Neural progenitor cell (in vitro differentiated cells): Measurements from ENCODE around the gene MYO10. TPM values are rescaled to one million over a fixed set of nuclear protein-coding genes. Genes with fewer than 3 reads are reported as not detected.

ENCODE experiments used
- DNase-seq: peaks from one replicate; pipeline ENCODE4 v3.0.0-alpha.2; 2016; ENCODE audit warnings: low spot score
- H2AFZ ChIP-seq: fragments of 200-600 bp; sonication (generic); replicated peaks from 2 replicates; pipeline ENCODE4 v1.6.1; 2016; ENCODE audit warnings: antibody characterized with exemption
- H3F3A ChIP-seq: fragments of 200-600 bp; sonication (generic); 2 replicates; pipeline ENCODE4 v1.6.1; 2016; ENCODE audit warnings: antibody characterized with exemption, low read depth
- H3K27ac ChIP-seq: fragments of 200-600 bp; sonication (generic); 2 replicates; pipeline ENCODE4 v1.5.1; 2016; ENCODE audit warnings: mild to moderate bottlenecking
- H3K27me3 ChIP-seq: fragments of 200-600 bp; sonication (generic); 2 replicates; pipeline ENCODE4 v1.6.1; 2016; ENCODE audit warnings: mild to moderate bottlenecking, moderate library complexity
- H3K36me3 ChIP-seq: fragments of 200-600 bp; sonication (generic); 2 replicates; pipeline ENCODE4 v1.5.1; 2016
- H3K4me1 ChIP-seq: fragments of 200-600 bp; sonication (generic); 2 replicates; pipeline ENCODE4 v1.6.1; 2016; ENCODE audit warnings: mixed run types
- H3K4me2 ChIP-seq: fragments of 200-600 bp; sonication (generic); 2 replicates; pipeline ENCODE4 v1.6.1; 2016
- H3K4me3 ChIP-seq: fragments of 200-600 bp; sonication (generic); 2 replicates; pipeline ENCODE4 v1.5.1; 2016
- H3K79me2 ChIP-seq: fragments of 200-600 bp; sonication (generic); 2 replicates; pipeline ENCODE4 v1.6.1; 2016; ENCODE audit warnings: low read depth
- H3K9ac ChIP-seq: fragments of 200-600 bp; sonication (generic); 2 replicates; pipeline ENCODE4 v1.6.1; 2016
- H3K9me3 ChIP-seq: fragments of 200-600 bp; sonication (generic); 2 replicates; pipeline ENCODE4 v1.5.1; 2016; ENCODE audit warnings: low read depth
- H4K20me1 ChIP-seq: fragments of 200-600 bp; sonication (generic); 2 replicates; pipeline ENCODE4 v1.6.1; 2016; ENCODE audit warnings: low read depth
- H3K27ac Mint-ChIP-seq: 3 replicates; pipeline ENCODE4 v1.8.0; 2021; ENCODE audit warnings: mixed read lengths
- H3K27me3 Mint-ChIP-seq: 2 replicates; pipeline ENCODE4 v1.8.0; 2022; ENCODE audit warnings: low read depth, mild to moderate bottlenecking, inconsistent platforms, moderate library complexity, mixed read lengths; ENCODE audit not compliant: insufficient read depth
- H3K36me3 Mint-ChIP-seq: 3 replicates; pipeline ENCODE4 v1.8.0; 2021; ENCODE audit warnings: mixed read lengths
- H3K4me1 Mint-ChIP-seq: 3 replicates; pipeline ENCODE4 v1.8.0; 2021; ENCODE audit warnings: mixed read lengths
- H3K4me3 Mint-ChIP-seq: 3 replicates; pipeline ENCODE4 v1.8.0; 2021; ENCODE audit warnings: mild to moderate bottlenecking, moderate library complexity, mixed read lengths
- H3K9me3 Mint-ChIP-seq: 3 replicates; pipeline ENCODE4 v1.8.0; 2020; ENCODE audit warnings: mixed read lengths
- CTCF ChIP-seq: fragments of 200-600 bp; sonication (generic); IDR thresholded peaks from 2 replicates; pipeline ENCODE4 v1.5.1; 2017; ENCODE audit warnings: antibody characterized with exemption, mild to moderate bottlenecking
- EZH2 ChIP-seq: fragments of 200-600 bp; sonication (generic); IDR thresholded peaks from 2 replicates; pipeline ENCODE4 v1.6.1; 2017; ENCODE audit warnings: antibody characterized with exemption, mild to moderate bottlenecking, moderate library complexity
- EZH2phosphoT487 ChIP-seq: fragments of 200-600 bp; sonication (generic); IDR thresholded peaks from 2 replicates; pipeline ENCODE4 v1.6.1; 2017; ENCODE audit warnings: antibody characterized with exemption
- total RNA-seq: library from RNA; depleted of rRNA; stranded (reverse); fragments of >200 nt; gene quantifications from 2 replicates; pipeline ENCODE4 v1.2.3, GENCODE V29; 2015; ENCODE audit warnings: low replicate concordance

Gene MYO10
- total RNA-seq, 1 donor from 2014 or later: 39.1 TPM

- Histone ChIP-seq H3K27me3 (no peaks in the 10 kb centered on the region), H3K4me2 (no peak overlapping the region), H3K9ac (no peak overlapping the region), H3K36me3 (no peaks in the 10 kb centered on the region), H3F3A (peaks cover 21% of the 10 kb centered on the region), H3K79me2 (peaks cover 35% of the 10 kb centered on the region), H3K4me3 (no peak overlapping the region), H3K27ac (no peak overlapping the region), H3K9me3 (no peaks in the 10 kb centered on the region), H4K20me1 (no peaks in the 10 kb centered on the region), H3K4me1 (peaks cover 60% of the 10 kb centered on the region), H2AFZ (no peak overlapping the region)
- Mint-ChIP-seq H3K27ac (no peak overlapping the region), H3K4me3 (no peak overlapping the region), H3K9me3 (peaks cover 5% of the 10 kb centered on the region), H3K4me1 (peaks cover 57% of the 10 kb centered on the region), H3K27me3 (peaks cover 2% of the 10 kb centered on the region), H3K36me3 (no peaks in the 10 kb centered on the region)
- no peak for TF ChIP-seq EZH2phosphoT487
- no peak for TF ChIP-seq EZH2
- no peak for TF ChIP-seq CTCF
- no peak for DNase-seq
These were observed 82.6 kb downstream of the MYO10 start for GRCh38 chr5:16853518-16853917.

- peaks cover 34% of the 10 kb centered on the region for H3K79me2 ChIP-seq
- no peak for DNase-seq
- Mint-ChIP-seq H3K27ac (peak overlapping the region; percentile 6), H3K4me1 (peaks cover 47% of the 10 kb centered on the region), H3K36me3 (no peaks in the 10 kb centered on the region), H3K4me3 (no peak overlapping the region), H3K9me3 (no peaks in the 10 kb centered on the region), H3K27me3 (no peaks in the 10 kb centered on the region)
- H3K9ac ChIP-seq: no peak overlapping the region
- H4K20me1 ChIP-seq: no peaks in the 10 kb centered on the region
- peak overlapping the region; percentile 33 for H3K27ac ChIP-seq
- no peaks in the 10 kb centered on the region for H3K9me3 ChIP-seq
- H3K36me3 ChIP-seq: no peaks in the 10 kb centered on the region
- no peak overlapping the region for H2AFZ ChIP-seq
- H3F3A ChIP-seq: peaks cover 21% of the 10 kb centered on the region
- peaks cover 51% of the 10 kb centered on the region for H3K4me1 ChIP-seq
- H3K27me3 ChIP-seq: no peaks in the 10 kb centered on the region
- H3K4me3 ChIP-seq: no peak overlapping the region
- no peak overlapping the region for H3K4me2 ChIP-seq
- TF ChIP-seq EZH2 (no peak), EZH2phosphoT487 (no peak), CTCF (no peak)
These were observed 83.7 kb downstream of the MYO10 start for GRCh38 chr5:16852251-16853005.

- H3K4me1 ChIP-seq: peaks cover 25% of the 10 kb centered on the region
- H3K9me3 Mint-ChIP-seq: no peaks in the 10 kb centered on the region
- no peaks in the 10 kb centered on the region for H4K20me1 ChIP-seq
- H3K36me3 ChIP-seq: no peaks in the 10 kb centered on the region
- H3K27ac ChIP-seq: peak overlapping the region; percentile 81
- peak overlapping the region; percentile 40 for H3K4me2 ChIP-seq
- no peaks in the 10 kb centered on the region for H3K36me3 Mint-ChIP-seq
- H3K9me3 ChIP-seq: no peaks in the 10 kb centered on the region
- H3K79me2 ChIP-seq: peaks cover 27% of the 10 kb centered on the region
- no peak for TF ChIP-seq EZH2phosphoT487
- peaks cover 7% of the 10 kb centered on the region for H3F3A ChIP-seq
- H3K4me3 ChIP-seq: peak overlapping the region; percentile 4
- no peak overlapping the region for H3K27ac Mint-ChIP-seq
- no peak overlapping the region for H3K9ac ChIP-seq
- H3K4me1 Mint-ChIP-seq: peaks cover 24% of the 10 kb centered on the region
- H3K27me3 ChIP-seq: no peaks in the 10 kb centered on the region
- DNase-seq: peak; percentile 59
- no peak overlapping the region for H3K4me3 Mint-ChIP-seq
- H2AFZ ChIP-seq: no peak overlapping the region
- peaks cover 2% of the 10 kb centered on the region for H3K27me3 Mint-ChIP-seq
These were observed 86.3 kb downstream of the MYO10 start for GRCh38 chr5:16849775-16850174.

GRCh38 chr5:16849181-16849580 lies 86.9 kb downstream of the MYO10 start:
- no peak overlapping the region for H3K27ac Mint-ChIP-seq
- no peak overlapping the region for H3K4me3 Mint-ChIP-seq
- no peak overlapping the region for H2AFZ ChIP-seq
- H3K27ac ChIP-seq: peak overlapping the region; percentile 81
- peaks cover 25% of the 10 kb centered on the region for H3K4me1 ChIP-seq
- no peak for TF ChIP-seq EZH2phosphoT487
- no peak for TF ChIP-seq EZH2
- no peak for TF ChIP-seq CTCF
- H3K27me3 Mint-ChIP-seq: peaks cover 2% of the 10 kb centered on the region
- no peaks in the 10 kb centered on the region for H3K27me3 ChIP-seq
- no peak for DNase-seq
- peaks cover 7% of the 10 kb centered on the region for H3F3A ChIP-seq
- H3K9ac ChIP-seq: no peak overlapping the region
- peaks cover 22% of the 10 kb centered on the region for H3K4me1 Mint-ChIP-seq
- H3K9me3 ChIP-seq: no peaks in the 10 kb centered on the region
- H3K4me3 ChIP-seq: peak overlapping the region; percentile 4
- no peaks in the 10 kb centered on the region for H3K36me3 Mint-ChIP-seq
- no peaks in the 10 kb centered on the region for H4K20me1 ChIP-seq
- H3K79me2 ChIP-seq: peaks cover 31% of the 10 kb centered on the region
- H3K36me3 ChIP-seq: no peaks in the 10 kb centered on the region
- peak overlapping the region; percentile 40 for H3K4me2 ChIP-seq
- no peaks in the 10 kb centered on the region for H3K9me3 Mint-ChIP-seq
